Suprapubic skin (tissue), 4 donors: Measurements from ENCODE around the gene SPNS1.

Experiments
- CTCF ChIP-seq, 2 donors: fragments of 200-600 bp in 1 of 2; fragments of 450-650 bp in 1 of 2; sonication (generic) in 1 of 2; IDR thresholded peaks; one replicate each; pipeline ENCODE4 v1.5.1; 2016 to 2019; ENCODE audit warnings: antibody characterized with exemption in 2 of 2, mild to moderate bottlenecking in 1 of 2, moderate library complexity in 1 of 2
- EP300 ChIP-seq: sonication (generic); formaldehyde crosslinking; IDR thresholded peaks from one replicate; pipeline ENCODE4 v1.6.1; 2017; ENCODE audit warnings: antibody characterized with exemption
- POLR2A ChIP-seq, 2 donors: fragments of 450-650 bp; IDR thresholded peaks; one replicate each; pipeline ENCODE4 v1.6.1; 2017; ENCODE audit warnings: antibody characterized with exemption in 2 of 2, mild to moderate bottlenecking in 2 of 2, moderate library complexity in 2 of 2
- POLR2AphosphoS5 ChIP-seq, 3 donors: sonication (generic); formaldehyde crosslinking; IDR thresholded peaks; one replicate each; pipeline ENCODE4 v1.6.1; 2017; ENCODE audit warnings: antibody characterized with exemption in 3 of 3

DNA sequence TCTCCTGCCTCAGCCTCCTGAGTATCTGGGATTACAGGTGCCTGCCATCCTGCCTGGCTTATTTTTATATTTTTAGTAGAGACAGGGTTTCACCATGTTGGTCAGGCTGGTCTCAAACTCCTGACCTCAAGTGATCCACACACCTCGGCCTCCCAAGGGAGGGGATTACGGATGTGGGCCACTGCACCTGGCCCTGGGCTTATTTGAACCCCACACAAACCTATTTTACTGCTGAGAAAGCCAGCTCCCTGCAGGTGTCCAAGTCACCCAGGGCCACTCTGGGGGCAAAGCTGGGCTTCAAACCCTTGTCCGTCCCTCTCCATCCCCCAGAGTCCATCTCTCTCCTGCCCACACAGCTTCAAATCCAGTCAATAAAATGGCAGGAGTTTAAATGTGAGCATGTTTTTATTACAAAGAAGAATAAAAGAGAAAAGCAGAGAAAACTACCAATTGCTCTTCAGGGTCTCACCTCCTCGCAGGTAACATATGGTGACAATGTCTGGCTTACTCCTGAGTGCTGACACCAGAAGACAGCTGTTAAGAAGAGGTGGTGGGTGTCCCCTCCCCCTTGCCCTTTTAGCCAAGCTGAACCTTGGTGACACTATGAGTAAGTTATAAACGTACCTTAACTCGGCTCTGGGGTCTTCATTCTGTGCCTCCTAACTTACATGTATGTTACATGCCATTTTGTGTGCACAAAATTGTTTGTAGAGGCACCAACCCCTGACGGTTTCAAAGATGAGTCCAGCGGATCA is 55.7 kb downstream of the SPNS1 start:
- no peak for TF ChIP-seq EP300
- TF ChIP-seq CTCF (IDR thresholded peaks at IDR 0.05): no peak
- no peak for TF ChIP-seq POLR2AphosphoS5 (IDR thresholded peaks at IDR 0.05)
- no peak for TF ChIP-seq POLR2A (IDR thresholded peaks at IDR 0.05)
